Hematopoietic multipotent progenitor cell treated with erythropoietin and hydrocortisone succinate and interleukin-3 and kit ligand, for 8 days (in vitro differentiated cells): Measurements from ENCODE around the gene C2orf68.
"Not testable (repeated sequence)": the region's sequence is repeated elsewhere in the genome, so short reads cannot be mapped to it uniquely, and the experiment has no call there.

Experiments used
- DNase-seq: peaks from one replicate; pipeline ENCODE4 v3.0.0-alpha.2; 2015

Gene C2orf68

GRCh38 chr2:85578243-85579180, 33.4 kb downstream of the C2orf68 start:
- peak; percentile 65 for DNase-seq

- DNase-seq = peak; percentile 56
Measured at GRCh38 chr2:85577386-85578242, 34.3 kb downstream of the C2orf68 start, which contains the start of gene VAMP8. TSS of gene VAMP8 (plus strand) at chr2:85577586. CDS start at chr2:85577647, 61 bp downstream.

- no peak for DNase-seq
Measured at GRCh38 chr2:85577063-85577385, 34.8 kb downstream of the C2orf68 start.

- DNase-seq = no peak
Measured at GRCh38 chr2:85575739-85576138, 36.1 kb downstream of the C2orf68 start.

GRCh38 chr2:85566265-85566664, 45.6 kb downstream of the C2orf68 start:
- no peak for DNase-seq

- DNase-seq = no peak
Measured at GRCh38 chr2:85564144-85564563, 47.7 kb downstream of the C2orf68 start.

GRCh38 chr2:85561280-85562212, 50.3 kb downstream of the C2orf68 start, which contains the start of gene GGCX:
TSS of gene GGCX (minus strand) at chr2:85561493. CDS start at chr2:85561428, 65 bp downstream.
- peak; percentile 95 for DNase-seq

GRCh38 chr2:85560812-85561279, 51.0 kb downstream of the C2orf68 start:
- no peak for DNase-seq

GRCh38 chr2:85560403-85560726, 51.5 kb downstream of the C2orf68 start:
- not testable (repeated sequence) for DNase-seq

- DNase-seq = no peak
Measured at GRCh38 chr2:85558160-85558559, 53.7 kb downstream of the C2orf68 start.

GRCh38 chr2:85557130-85557529, 54.7 kb downstream of the C2orf68 start:
- DNase-seq = no peak
